GM12874 (cell line): Measurements from ENCODE around the gene LTB4R2.

Source experiments
- CTCF ChIP-seq: IDR thresholded peaks from 2 replicates; pipeline ENCODE4 v1.5.1; 2011; ENCODE audit warnings: low read depth, mild to moderate bottlenecking, control low read depth, low read length, moderate library complexity; ENCODE audit not compliant: insufficient read depth

The LTB4R2 gene

DNA sequence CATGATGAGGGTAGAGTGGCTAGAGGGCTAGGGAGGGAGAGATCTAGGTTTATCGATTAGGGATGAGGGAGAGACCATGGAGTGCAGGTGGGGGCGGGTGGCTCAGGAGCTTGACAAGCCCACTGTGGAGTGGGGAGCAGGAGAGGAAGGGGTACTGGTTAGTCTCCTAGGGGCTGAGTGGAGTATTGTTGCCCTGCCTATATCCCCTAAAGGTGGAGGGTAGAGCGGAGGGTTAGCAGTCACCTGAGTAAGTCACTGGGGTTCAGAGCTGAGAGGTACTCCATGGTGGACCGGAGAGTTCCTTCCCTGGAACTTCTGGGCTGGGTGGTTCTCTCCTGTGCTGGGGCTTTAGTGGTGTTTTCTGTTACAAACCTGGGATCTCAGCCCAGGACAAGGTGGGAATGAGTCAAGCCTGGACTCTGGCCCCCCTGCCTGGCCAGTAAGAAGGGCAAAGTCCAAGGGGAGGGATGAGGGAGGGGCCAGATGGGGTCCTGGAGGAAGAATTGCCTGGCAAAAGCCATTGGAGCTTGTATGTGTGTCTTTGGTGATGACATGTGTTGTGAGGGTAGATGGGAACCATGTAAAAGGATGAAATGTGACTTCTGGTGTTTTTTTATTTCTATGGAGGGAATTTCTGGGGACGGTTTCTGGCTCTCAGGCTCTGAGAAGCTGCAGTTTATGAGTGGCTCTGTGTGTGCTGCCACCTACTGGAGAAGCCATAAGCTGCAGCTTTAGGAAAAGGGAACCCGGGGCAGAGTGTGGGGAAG lies 2.2 kb upstream of the LTB4R2 start, which contains the start of gene CIDEB:
Gene CIDEB (minus strand): TSS at position 403 of the 767 bp plus-strand sequence. CDS start 119 bp downstream, at position 284.
- TF ChIP-seq CTCF = peak; percentile 93

GRCh38 chr14:24308342-24309124 lies 1.4 kb upstream of the LTB4R2 start:
- no peak for TF ChIP-seq CTCF

GRCh38 chr14:24310265-24310645 lies 315 bp downstream of the LTB4R2 start:
- no peak for TF ChIP-seq CTCF

- TF ChIP-seq CTCF = peak; percentile 61
Measured at GRCh38 chr14:24310646-24311604, 985 bp downstream of the LTB4R2 start, which contains the start of gene LTB4R. Gene LTB4R, plus strand, starts transcription at chr14:24311502. Its CDS starts 4,150 bp downstream, at chr14:24315652.

DNA sequence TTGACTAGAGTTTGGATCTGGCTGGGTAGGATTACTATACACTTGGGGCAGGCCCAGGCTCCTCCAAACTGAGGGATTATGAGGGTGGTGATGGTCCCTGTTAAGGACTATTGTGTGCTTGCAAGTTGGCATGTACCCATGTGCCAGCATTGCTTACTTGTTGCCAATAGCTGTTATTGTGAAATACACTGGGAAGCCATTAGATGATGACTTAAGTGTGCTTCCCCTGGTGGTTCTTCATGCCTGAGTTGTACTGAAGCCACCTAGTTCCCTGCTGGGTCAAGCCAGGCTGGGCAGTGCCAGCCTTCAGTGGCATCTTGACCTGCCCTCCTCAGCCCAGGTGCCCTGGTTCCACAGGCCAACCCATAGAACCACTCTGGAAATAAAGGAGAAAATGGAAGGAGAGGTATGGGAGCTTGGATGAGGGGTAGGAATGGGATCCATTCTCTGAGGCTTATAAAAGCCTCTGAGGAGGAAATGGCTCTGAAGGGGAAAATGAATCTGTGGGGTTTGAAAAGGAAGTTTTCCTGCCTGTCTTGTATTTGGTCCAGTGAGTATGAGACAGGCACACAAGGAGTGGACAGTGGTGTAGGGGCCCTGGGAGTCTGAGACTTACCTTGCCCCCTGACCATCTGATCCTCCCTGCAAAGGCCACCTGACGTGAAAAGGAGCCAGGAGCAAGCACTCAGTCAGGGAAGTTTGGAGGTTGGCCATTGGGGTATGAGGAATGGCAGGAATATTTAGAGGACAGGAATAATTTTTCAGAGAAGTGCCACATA lies 2.1 kb downstream of the LTB4R2 start:
- TF ChIP-seq CTCF = no peak

GRCh38 chr14:24312736-24313507 lies 3.0 kb downstream of the LTB4R2 start:
- no peak for TF ChIP-seq CTCF
